GM04503 (cell line): ENCODE data around the gene FANCB.

Experiments
- DNase-seq: peaks from one replicate; pipeline ENCODE4 v3.0.0-alpha.2; 2012; ENCODE audit warnings: low read depth

The FANCB gene

DNA sequence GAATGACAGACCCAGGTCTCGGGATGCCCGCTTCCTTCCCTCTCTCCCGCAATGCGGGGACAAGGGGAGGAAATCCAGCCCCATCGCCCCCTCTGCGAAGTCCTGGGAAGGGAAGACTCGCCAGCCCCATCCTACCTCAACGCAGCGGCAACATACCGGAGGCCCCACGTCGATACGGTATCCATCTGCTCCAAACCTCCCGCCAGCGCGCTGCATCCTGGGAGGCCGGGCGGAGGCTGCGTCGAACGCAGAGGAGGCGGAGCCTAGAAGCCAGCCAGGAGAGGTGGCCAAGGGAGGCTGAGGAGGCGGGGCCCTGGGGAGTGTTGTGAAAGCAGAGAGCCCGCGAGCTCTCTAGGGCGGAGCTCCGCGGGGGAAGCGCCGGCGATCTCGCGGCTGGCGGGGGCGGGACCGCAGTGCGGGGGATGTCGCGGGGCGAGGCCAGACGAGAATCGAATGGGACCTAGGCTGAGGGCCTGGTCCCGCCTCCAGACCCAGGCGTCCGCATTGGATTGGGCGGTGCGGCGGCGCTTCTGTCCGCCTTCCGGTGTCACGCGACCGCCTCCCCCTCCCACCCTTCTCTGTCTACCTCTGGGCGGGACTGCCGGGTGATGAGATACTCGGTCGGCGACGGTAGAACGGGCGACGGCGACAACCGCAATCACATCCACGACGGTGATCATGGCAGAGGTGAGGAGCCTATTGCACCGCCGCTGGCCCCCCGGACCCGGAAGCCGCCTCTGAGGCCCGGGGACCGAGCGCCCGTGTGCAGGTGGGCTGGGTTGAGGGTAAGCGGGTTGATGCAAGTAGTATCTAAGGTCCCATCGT is at the start of gene FANCB, which contains the start of gene MOSPD2:
FANCB (minus strand) TSS at position 219 of the 825 bp plus-strand sequence. CDS start 7,559 bp downstream, outside the sequence.
MOSPD2 (plus strand) TSS at position 571 of the 825 bp plus-strand sequence; CDS start at position 679, 108 bp downstream.
- DNase-seq = peak; percentile 61

DNA sequence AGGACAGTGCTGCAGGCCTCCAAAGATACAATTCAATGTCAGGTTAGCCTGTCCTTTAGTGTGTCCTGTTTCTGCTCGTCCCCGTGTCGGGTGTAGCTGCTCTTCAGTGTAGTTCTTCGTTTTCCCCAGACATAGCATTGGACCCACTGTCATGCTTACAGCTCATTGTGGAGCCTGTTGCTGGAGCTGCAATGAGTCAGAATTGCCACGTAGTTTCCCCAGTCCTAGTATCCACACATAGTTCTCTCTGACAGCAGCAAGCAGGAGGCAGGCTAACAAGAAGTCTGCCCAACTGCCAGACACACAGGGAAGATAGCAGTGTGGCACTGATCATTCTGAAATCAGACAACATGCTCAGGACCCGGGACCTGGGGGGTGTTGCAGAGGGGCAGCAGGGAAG is 49.6 kb upstream of the FANCB start:
- DNase-seq = peak; percentile 66

- no peak for DNase-seq
Measured at GRCh38 chrX:14920196-14920595, 47.3 kb upstream of the FANCB start.

DNA sequence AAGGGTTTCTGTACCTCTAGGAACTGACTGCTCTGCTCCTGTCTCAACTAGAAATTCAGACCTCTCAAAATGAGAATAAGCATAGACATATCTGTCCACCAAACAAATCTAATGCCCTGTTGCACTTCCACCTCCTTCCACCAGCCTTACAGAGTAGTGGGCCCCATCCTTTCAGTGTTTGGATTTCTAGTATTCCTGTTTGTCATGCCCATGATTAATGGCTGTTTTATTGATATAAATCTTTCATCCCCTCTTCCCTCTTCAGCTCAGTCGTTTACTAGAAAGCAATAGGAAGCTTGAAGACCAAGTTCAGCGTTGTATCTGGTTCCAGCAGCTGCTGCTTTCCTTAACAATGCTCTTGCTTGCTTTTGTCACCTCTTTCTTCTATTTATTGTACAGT is 46.5 kb upstream of the FANCB start:
- no peak for DNase-seq

DNA sequence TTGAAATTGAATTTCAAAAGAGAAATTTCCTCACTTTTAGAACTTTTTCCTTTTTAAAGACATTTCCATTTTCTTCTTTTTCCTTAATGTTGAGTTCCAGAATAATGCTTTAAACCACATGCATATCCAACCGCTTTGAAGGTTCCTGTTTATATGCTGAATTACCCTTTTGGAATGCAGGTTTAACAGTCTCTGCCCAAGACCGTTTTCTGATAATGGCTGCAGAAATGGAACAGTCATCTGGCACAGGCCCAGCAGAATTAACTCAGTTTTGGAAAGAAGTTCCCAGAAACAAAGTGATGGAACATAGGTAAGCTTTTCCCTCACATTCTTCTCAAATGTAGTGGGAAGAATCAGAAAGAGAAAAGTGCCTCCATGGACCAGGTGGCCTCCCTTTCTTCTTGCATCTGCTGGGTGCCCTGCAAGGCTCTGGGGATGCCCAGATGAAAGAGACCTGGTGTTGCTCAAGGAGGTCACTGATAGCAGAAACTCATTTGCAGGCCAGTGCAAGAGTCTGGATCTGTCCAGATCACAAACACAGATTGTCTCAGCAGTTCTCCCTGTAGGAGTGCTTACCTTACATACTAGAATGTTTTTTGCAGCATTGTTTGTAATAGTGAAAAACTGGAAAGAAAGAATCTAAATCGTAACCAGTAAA is 43.3 kb upstream of the FANCB start:
- DNase-seq = no peak

DNA sequence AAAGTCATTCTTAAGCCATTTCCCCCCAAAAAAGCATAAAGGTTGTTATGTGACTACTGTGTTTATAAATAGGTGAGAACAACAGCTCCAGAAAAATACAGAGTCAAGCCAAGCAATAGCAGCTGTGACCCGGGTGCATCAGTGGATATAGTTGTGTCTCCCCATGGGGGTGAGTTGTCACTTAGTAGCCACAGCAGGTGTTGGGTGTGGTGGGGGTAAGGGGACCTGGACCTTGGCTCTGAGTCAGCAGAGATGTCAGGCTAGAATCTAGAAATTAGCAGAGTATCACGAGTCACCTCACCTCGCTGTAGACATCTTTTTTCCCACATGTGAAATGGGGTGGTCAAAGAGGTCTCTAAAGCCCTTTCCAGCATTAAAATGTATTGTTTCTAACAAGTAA is 42.7 kb upstream of the FANCB start:
- DNase-seq = no peak

DNA sequence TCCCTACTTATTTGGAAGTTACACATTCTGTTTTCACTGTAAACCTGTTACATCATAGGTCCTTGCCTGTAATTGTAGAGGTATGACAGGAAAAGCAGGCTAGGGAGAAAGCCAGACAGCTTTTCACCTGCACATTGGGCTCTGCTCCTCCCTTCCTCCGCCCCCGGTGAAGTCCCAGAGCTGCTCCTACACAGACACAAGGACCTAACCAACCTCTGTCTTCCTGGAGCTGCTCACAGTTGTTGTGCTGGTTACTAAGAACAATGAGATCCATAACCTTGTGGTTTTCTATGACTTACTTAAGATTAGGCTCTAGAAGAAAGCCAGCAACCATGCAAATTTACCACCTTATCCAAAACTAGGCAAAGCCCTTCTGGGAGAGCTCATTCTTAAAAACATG is 40.4 kb upstream of the FANCB start:
- no peak for DNase-seq

DNA sequence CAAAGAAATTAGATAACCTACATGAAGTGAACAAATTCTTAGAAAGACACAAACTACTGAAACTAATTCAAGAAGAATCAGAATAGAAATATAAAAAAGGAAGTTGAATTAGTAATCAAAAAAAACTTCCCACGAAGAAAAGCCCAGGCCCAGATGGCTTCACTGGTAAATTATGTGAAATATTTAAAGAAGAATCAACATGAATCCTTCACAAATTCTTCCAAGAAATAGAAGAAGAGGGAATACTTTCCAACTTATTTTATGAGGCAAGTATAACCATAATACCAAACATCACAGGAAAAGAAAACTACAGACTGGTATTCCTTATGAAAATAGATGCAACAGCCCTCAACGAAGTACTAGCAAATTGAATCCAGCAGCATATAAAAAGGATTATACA is 31.0 kb upstream of the FANCB start:
- no peak for DNase-seq

- DNase-seq = no peak
Measured at GRCh38 chrX:14902537-14902936, 29.7 kb upstream of the FANCB start.

GRCh38 chrX:14899607-14900006 is 26.7 kb upstream of the FANCB start:
- no peak for DNase-seq

- no peak for DNase-seq
Measured at GRCh38 chrX:14897042-14897441, 24.2 kb upstream of the FANCB start.

GRCh38 chrX:14896273-14896672 is 23.4 kb upstream of the FANCB start:
- no peak for DNase-seq

DNA sequence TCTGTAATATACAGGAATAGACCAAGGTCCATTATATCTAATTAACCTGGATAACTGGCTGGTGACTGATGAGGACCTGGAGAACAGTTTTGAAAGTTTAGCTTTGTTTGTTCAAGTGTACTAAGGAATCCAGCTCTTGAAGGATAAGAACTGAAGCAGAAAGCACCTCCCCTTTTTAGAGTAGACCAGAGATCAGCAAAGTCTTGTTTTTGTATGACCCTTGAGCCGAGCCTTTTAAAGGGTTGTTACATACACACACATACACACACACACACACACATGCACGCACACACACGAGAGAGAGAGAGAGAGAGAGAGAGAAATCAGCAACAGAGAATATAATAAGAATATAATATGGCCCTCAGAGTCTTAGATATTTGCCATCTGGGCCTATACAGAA is 13.4 kb upstream of the FANCB start:
- no peak for DNase-seq

DNA sequence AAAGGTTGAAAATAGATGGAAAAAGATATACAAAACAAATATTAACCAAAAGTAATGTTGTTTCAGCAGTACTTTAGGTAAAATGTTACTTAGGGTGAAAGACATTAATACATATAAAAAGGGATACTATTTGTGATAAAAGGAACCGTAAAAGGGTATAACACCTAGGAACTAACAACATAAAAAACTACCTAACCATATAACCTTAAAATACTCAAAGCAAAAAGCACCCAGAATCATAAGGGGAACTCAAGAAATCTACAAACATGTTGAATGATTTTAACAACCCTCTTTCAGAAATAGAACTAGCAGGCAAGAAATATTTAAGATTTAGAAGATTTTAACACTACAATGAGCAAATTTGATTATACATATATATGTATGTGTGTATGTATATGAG is 11.8 kb upstream of the FANCB start:
- no peak for DNase-seq

- no peak for DNase-seq
Measured at GRCh38 chrX:14883826-14884225, 11.0 kb upstream of the FANCB start.

GRCh38 chrX:14875624-14876023 is 2.8 kb upstream of the FANCB start:
- no peak for DNase-seq

GRCh38 chrX:14873676-14874049 is 794 bp upstream of the FANCB start:
- DNase-seq = no peak

GRCh38 chrX:14872355-14872754 is 514 bp downstream of the FANCB start:
- DNase-seq = no peak

DNA sequence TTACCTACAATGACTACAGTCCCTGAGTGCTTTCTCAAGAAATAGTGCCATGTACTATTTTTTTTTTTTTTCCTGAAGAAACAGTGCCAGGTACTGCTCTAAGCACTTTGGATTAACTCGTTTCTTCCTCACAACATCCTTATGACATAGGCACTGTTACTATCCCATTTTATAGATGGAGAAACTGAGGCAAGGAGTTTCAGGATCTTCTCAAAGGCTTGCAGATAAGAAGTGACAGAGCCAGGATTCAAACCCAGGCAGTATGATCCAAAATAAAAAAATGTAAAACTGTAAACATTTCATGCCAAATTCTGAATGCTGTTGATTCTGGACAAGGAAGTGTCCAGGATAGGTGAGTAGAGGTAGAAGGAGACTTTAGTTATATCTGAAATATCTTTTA is 1.1 kb downstream of the FANCB start:
- DNase-seq = no peak

- no peak for DNase-seq
Measured at GRCh38 chrX:14865201-14865600, 7.7 kb downstream of the FANCB start.

GRCh38 chrX:14864631-14865030 is 8.2 kb downstream of the FANCB start:
- DNase-seq = no peak

GRCh38 chrX:14851526-14851925 is 21.3 kb downstream of the FANCB start:
- no peak for DNase-seq

- DNase-seq = no peak
Measured at GRCh38 chrX:14843666-14844065, 29.2 kb downstream of the FANCB start.

DNA sequence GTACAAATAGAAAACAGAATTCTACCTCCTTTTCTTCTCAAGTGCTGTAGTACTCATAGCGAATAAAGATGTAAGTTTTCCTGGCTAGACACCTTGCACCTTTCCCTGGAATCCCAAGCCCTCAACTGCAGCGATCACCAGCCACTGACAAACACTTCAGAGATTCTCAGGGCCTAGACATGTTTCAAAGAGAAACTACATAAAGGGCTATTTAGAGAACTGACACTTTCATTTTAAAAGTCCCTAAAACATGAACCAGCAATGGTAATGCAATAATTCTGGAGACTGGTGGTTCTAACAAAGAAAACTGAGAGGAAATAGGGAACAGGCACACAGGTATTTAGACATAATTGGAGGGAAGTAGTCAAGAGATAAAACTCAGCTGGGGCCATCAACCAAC is 35.7 kb downstream of the FANCB start:
- DNase-seq = no peak
